ENCODE results near the gene VGLL1. TPM values are rescaled to one million over a fixed set of nuclear protein-coding genes. Genes with fewer than 3 reads are reported as not detected.

The VGLL1 gene
- polyA plus RNA-seq, 1 donor from 2014 or later: not detected

GRCh38 chrX:136589966-136590365 lies 58.0 kb downstream of the VGLL1 start:
- H3K4me3 ChIP-seq (ENCODE audit: low read length): no peak overlapping the region
- no peaks in the 10 kb centered on the region for H4K20me1 ChIP-seq (ENCODE audit: insufficient read depth)
- no peaks in the 10 kb centered on the region for H3K9me2 ChIP-seq (ENCODE audit: insufficient read depth, low read length)
- H3K27ac ChIP-seq (ENCODE audit: low read length): no peak overlapping the region
- no peak overlapping the region for H2AFZ ChIP-seq (ENCODE audit: low read depth, low read length)
- no peak overlapping the region for H3K4me2 ChIP-seq (ENCODE audit: low read length)
- H3K27me3 ChIP-seq (ENCODE audit: insufficient read depth, low read depth, low read length): no peaks in the 10 kb centered on the region
- no peak overlapping the region for H3K9ac ChIP-seq (ENCODE audit: low read length)
- H3K79me2 ChIP-seq (replicated peaks; ENCODE audit: insufficient read depth, low read length): no peaks in the 10 kb centered on the region
- H3F3A ChIP-seq (ENCODE audit: insufficient read depth, low read length, poor library complexity, severe bottlenecking): no peaks in the 10 kb centered on the region
- no peaks in the 10 kb centered on the region for H3K9me3 ChIP-seq (ENCODE audit: low read length)
- TF ChIP-seq EP300 (conservative IDR thresholded peaks at IDR 0.05; ENCODE audit: poor library complexity, severe bottlenecking): no peak
- TF ChIP-seq TAF1 (IDR thresholded peaks at IDR 0.05; ENCODE audit: low read depth): no peak
- no peak for TF ChIP-seq POLR2AphosphoS5 (IDR thresholded peaks at IDR 0.05)
- TF ChIP-seq CTCF (IDR thresholded peaks at IDR 0.05; ENCODE audit: poor library complexity, severe bottlenecking): no peak
- no peak for TF ChIP-seq REST (IDR thresholded peaks at IDR 0.05; ENCODE audit: borderline replicate concordance)
- TF ChIP-seq EZH2 (IDR thresholded peaks at IDR 0.05; ENCODE audit: borderline replicate concordance, insufficient read depth, low read length, poor library complexity, severe bottlenecking): no peak
- no peak for TF ChIP-seq SMC3 (conservative IDR thresholded peaks at IDR 0.05; ENCODE audit: poor library complexity)
- no peak for TF ChIP-seq MXI1 (conservative IDR thresholded peaks at IDR 0.05; ENCODE audit: poor library complexity, severe bottlenecking)
- no peak for TF ChIP-seq RAD21 (conservative IDR thresholded peaks at IDR 0.05)
- H3K36me3 ChIP-seq (ENCODE audit: insufficient read depth, low read length): no peaks in the 10 kb centered on the region

GRCh38 chrX:136597356-136597755 lies 65.3 kb downstream of the VGLL1 start:
- no peaks in the 10 kb centered on the region for H3K27me3 ChIP-seq (ENCODE audit: insufficient read depth, low read depth, low read length)
- H2AFZ ChIP-seq (ENCODE audit: low read depth, low read length): no peak overlapping the region

More at GRCh38 chrX:136597356-136597755, 65.3 kb downstream of the VGLL1 start:
- TF ChIP-seq EP300 (conservative IDR thresholded peaks at IDR 0.05; ENCODE audit: poor library complexity, severe bottlenecking): no peak
- no peak for TF ChIP-seq RAD21 (conservative IDR thresholded peaks at IDR 0.05)
- TF ChIP-seq MXI1 (conservative IDR thresholded peaks at IDR 0.05; ENCODE audit: poor library complexity, severe bottlenecking): no peak
- no peak for TF ChIP-seq POLR2AphosphoS5 (IDR thresholded peaks at IDR 0.05)
- no peak for TF ChIP-seq CTCF (IDR thresholded peaks at IDR 0.05; ENCODE audit: poor library complexity, severe bottlenecking)
- TF ChIP-seq EZH2 (IDR thresholded peaks at IDR 0.05; ENCODE audit: borderline replicate concordance, insufficient read depth, low read length, poor library complexity, severe bottlenecking): no peak
- no peak for TF ChIP-seq SMC3 (conservative IDR thresholded peaks at IDR 0.05; ENCODE audit: poor library complexity)
- H3K79me2 ChIP-seq (replicated peaks; ENCODE audit: insufficient read depth, low read length): no peaks in the 10 kb centered on the region
- H3K27ac ChIP-seq (ENCODE audit: low read length): no peak overlapping the region
- no peaks in the 10 kb centered on the region for H3F3A ChIP-seq (ENCODE audit: insufficient read depth, low read length, poor library complexity, severe bottlenecking)
- no peaks in the 10 kb centered on the region for H3K36me3 ChIP-seq (ENCODE audit: insufficient read depth, low read length)
- no peaks in the 10 kb centered on the region for H3K9me3 ChIP-seq (ENCODE audit: low read length)
- H4K20me1 ChIP-seq (ENCODE audit: insufficient read depth): no peaks in the 10 kb centered on the region
- H3K4me3 ChIP-seq (ENCODE audit: low read length): no peak overlapping the region
- no peak overlapping the region for H3K9ac ChIP-seq (ENCODE audit: low read length)
- no peaks in the 10 kb centered on the region for H3K9me2 ChIP-seq (ENCODE audit: insufficient read depth, low read length)
- H3K4me2 ChIP-seq (ENCODE audit: low read length): no peak overlapping the region

All from neural cell (in vitro differentiated cells).